ENCODE measurements around the gene NARS2.

NARS2 gene

GRCh38 chr11:78391424-78391823, 183.2 kb downstream of the NARS2 start:
- no peaks in the 10 kb centered on the region for H3K27me3 ChIP-seq (ENCODE audit: control insufficient read depth in 2 of 2, insufficient read depth in 2 of 2, low read length in 2 of 2)
- no peak overlapping the region for H3K27ac ChIP-seq (ENCODE audit: low read depth in 2 of 2, low read length in 2 of 2)
- H3K9ac ChIP-seq (ENCODE audit: low read depth in 1 of 2, low read length in 2 of 2) = no peak overlapping the region
- no peaks in the 10 kb centered on the region for H3K9me3 ChIP-seq (ENCODE audit: control insufficient read depth in 2 of 2, low read length in 2 of 2)
- peaks cover 0 to 3% of the 10 kb centered on the region in 2 donors for H3K4me1 ChIP-seq (ENCODE audit: control insufficient read depth in 2 of 2, insufficient read depth in 2 of 2, low read length in 2 of 2)
- no peaks in the 10 kb centered on the region for H3K36me3 ChIP-seq (ENCODE audit: control insufficient read depth in 2 of 2, insufficient read depth in 2 of 2, low read length in 2 of 2)
- no peak overlapping the region for H3K4me3 ChIP-seq (ENCODE audit: low read length in 2 of 2)

GRCh38 chr11:78390809-78391208, 183.9 kb downstream of the NARS2 start:
- no peak overlapping the region for H3K4me3 ChIP-seq (ENCODE audit: low read length in 2 of 2)
- H3K27ac ChIP-seq (ENCODE audit: low read depth in 2 of 2, low read length in 2 of 2) = no peak overlapping the region

DNA sequence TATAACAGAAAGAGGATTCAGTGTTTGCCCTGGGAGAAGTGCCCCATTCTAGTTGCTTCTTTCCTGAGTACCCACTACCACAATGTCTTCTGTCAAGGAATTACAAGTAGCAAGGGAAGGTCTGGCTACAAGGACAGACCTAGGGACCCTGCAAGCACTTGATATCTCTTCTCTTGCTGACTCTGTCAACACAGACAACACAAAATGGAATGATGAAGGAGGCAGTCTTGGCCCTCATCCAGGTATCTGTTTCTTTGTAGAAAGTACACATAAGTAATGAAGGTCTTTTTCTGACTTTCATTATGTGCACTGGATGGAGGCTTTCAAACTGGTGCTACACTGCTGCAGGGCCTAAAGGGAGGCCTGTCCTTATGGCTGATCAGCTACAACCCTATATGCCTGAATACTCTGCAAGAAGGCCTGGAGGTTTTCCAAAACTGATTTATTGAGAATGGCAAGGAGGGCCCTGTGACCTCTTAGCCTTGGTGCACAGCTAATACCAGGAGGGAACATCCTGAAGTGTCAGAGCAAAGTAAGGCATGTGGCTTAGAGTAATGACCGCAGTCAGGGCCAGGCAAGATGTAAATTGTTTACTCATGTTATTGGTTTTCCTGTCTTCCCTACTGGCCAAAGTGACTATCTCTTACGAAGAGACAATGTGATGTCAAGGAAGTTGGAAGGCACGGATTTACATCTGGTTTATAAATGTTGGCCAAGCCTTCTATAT, 188.3 kb downstream of the NARS2 start:
- Histone ChIP-seq H3K4me3 (ENCODE audit: low read length in 2 of 2) (no peak overlapping the region), H3K9me3 (ENCODE audit: control insufficient read depth in 2 of 2, low read length in 2 of 2) (peaks cover 2 to 5% of the 10 kb centered on the region in 2 donors), H3K27me3 (ENCODE audit: control insufficient read depth in 2 of 2, insufficient read depth in 2 of 2, low read length in 2 of 2) (no peaks in the 10 kb centered on the region), H3K9ac (ENCODE audit: low read depth in 1 of 2, low read length in 2 of 2) (no peak overlapping the region), H3K4me1 (ENCODE audit: control insufficient read depth in 2 of 2, insufficient read depth in 2 of 2, low read length in 2 of 2) (no peaks in the 10 kb centered on the region), H3K36me3 (ENCODE audit: control insufficient read depth in 2 of 2, insufficient read depth in 2 of 2, low read length in 2 of 2) (peaks cover 0 to 3% of the 10 kb centered on the region in 2 donors), H3K27ac (ENCODE audit: low read depth in 2 of 2, low read length in 2 of 2) (no peak overlapping the region)

More at GRCh38 chr11:78390809-78391208, 183.9 kb downstream of the NARS2 start:
- H3K4me1 ChIP-seq (ENCODE audit: control insufficient read depth in 2 of 2, insufficient read depth in 2 of 2, low read length in 2 of 2) = peaks cover 0 to 3% of the 10 kb centered on the region in 2 donors
- no peaks in the 10 kb centered on the region for H3K9me3 ChIP-seq (ENCODE audit: control insufficient read depth in 2 of 2, low read length in 2 of 2)
- H3K27me3 ChIP-seq (ENCODE audit: control insufficient read depth in 2 of 2, insufficient read depth in 2 of 2, low read length in 2 of 2) = no peaks in the 10 kb centered on the region
- no peaks in the 10 kb centered on the region for H3K36me3 ChIP-seq (ENCODE audit: control insufficient read depth in 2 of 2, insufficient read depth in 2 of 2, low read length in 2 of 2)
- no peak overlapping the region for H3K9ac ChIP-seq (ENCODE audit: low read depth in 1 of 2, low read length in 2 of 2)
